BE2C (cell line): ENCODE results near the gene SIRPB2.

Source experiments
- DNase-seq: peaks from one replicate; pipeline ENCODE4 v3.0.0-alpha.2; 2020
- H3K27me3 ChIP-seq: fragments of 250-450 bp; sonication (Bioruptor Pico); 2 replicates; pipeline ENCODE4 v1.5.1; 2020; ENCODE audit warnings: mild to moderate bottlenecking
- H3K36me3 ChIP-seq: fragments of 250-450 bp; sonication (Bioruptor Pico); 2 replicates; pipeline ENCODE4 v1.5.1; 2020; ENCODE audit warnings: mild to moderate bottlenecking
- H3K4me1 ChIP-seq: fragments of 250-450 bp; sonication (Bioruptor Pico); 2 replicates; pipeline ENCODE4 v1.5.1; 2020
- H3K4me3 ChIP-seq: 2 replicates; pipeline ENCODE4 v1.5.1; 2011; ENCODE audit warnings: low read depth, low read length
- H3K9me3 ChIP-seq: fragments of 250-450 bp; sonication (Bioruptor Pico); 2 replicates; pipeline ENCODE4 v1.5.1; 2020
- TF ChIP-seq, protein P1 (sequence below): IDR thresholded peaks from 2 replicates; pipeline ENCODE4 v1.5.1; 2012; ENCODE audit warnings: mild to moderate bottlenecking, low read depth, low read length

SIRPB2 gene

DNA sequence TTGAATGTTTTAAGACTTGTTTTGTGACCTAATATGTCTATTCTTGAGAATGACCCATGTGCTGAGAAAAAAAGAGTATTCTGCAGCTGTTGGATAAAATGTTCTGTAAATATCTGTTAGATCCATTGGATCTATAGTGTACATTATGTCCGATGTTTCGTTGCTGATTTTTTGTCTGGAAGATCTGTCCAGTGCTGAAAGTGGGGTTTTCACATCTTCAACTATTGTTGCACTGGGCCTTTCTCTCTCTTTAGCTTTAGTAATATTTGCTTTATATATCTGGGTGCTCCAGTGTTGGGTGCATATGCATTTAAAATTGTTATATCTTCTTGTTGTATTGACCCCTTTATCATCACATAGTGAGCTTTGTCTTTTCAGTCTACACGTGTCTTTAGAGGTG lies 5.7 kb upstream of the SIRPB2 start:
- no peak for DNase-seq
- Histone ChIP-seq H3K4me1 (no peaks in the 10 kb centered on the region), H3K36me3 (no peaks in the 10 kb centered on the region), H3K27me3 (no peaks in the 10 kb centered on the region), H3K9me3 (no peaks in the 10 kb centered on the region), H3K4me3 (no peak overlapping the region)
- TF ChIP-seq, protein P1, sequence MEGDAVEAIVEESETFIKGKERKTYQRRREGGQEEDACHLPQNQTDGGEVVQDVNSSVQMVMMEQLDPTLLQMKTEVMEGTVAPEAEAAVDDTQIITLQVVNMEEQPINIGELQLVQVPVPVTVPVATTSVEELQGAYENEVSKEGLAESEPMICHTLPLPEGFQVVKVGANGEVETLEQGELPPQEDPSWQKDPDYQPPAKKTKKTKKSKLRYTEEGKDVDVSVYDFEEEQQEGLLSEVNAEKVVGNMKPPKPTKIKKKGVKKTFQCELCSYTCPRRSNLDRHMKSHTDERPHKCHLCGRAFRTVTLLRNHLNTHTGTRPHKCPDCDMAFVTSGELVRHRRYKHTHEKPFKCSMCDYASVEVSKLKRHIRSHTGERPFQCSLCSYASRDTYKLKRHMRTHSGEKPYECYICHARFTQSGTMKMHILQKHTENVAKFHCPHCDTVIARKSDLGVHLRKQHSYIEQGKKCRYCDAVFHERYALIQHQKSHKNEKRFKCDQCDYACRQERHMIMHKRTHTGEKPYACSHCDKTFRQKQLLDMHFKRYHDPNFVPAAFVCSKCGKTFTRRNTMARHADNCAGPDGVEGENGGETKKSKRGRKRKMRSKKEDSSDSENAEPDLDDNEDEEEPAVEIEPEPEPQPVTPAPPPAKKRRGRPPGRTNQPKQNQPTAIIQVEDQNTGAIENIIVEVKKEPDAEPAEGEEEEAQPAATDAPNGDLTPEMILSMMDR: no peak

DNA sequence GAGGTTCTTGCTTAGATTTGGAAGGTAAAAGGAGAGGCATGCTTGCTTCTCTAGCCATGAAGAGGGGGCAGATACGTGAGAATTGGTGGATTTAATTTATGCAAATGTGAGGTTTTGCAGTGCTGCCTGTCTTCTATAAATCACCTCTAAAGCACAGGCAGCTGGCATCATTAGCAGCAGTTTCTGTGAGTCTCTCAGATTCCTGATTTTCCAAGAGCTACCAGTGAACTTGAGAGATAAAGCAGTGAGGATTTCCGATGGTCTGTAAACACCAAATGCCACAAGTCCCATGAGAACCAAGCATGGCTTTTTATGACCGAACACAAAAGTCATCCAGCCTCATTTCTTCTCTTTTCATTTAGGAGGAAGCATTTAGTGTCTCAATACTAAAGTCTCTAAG lies 3.2 kb upstream of the SIRPB2 start:
- Histone ChIP-seq H3K4me1 (no peaks in the 10 kb centered on the region), H3K4me3 (no peak overlapping the region), H3K36me3 (no peaks in the 10 kb centered on the region), H3K27me3 (peaks cover 3% of the 10 kb centered on the region; the same call in 1 of the 2 replicates), H3K9me3 (no peaks in the 10 kb centered on the region)
- no peak for DNase-seq
- TF ChIP-seq, protein P1: no peak

DNA sequence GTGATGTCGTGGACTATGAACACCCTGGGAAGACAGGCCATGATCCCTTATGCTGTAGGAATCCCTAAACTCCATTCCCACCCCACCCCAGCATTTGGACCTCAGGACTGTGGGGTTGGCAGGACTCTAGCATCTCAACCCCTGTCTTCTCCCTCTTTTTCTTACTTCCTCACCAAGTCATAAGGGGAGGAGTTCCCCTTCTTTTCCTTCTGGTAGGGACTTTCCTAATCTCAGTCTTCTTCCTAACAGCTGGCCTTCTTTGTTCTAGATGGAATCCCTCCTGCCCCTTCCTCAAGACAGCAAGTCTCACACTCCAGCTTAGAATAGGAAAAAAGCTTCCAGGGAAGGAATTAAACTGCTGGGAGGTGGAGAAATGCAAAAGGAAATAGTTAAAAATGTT lies 2.3 kb upstream of the SIRPB2 start:
- Histone ChIP-seq H3K4me3 (no peak overlapping the region), H3K9me3 (no peaks in the 10 kb centered on the region), H3K36me3 (no peaks in the 10 kb centered on the region), H3K27me3 (peaks cover 3% of the 10 kb centered on the region; the same call in 1 of the 2 replicates), H3K4me1 (no peaks in the 10 kb centered on the region)
- no peak for DNase-seq
- TF ChIP-seq, protein P1: no peak

DNA sequence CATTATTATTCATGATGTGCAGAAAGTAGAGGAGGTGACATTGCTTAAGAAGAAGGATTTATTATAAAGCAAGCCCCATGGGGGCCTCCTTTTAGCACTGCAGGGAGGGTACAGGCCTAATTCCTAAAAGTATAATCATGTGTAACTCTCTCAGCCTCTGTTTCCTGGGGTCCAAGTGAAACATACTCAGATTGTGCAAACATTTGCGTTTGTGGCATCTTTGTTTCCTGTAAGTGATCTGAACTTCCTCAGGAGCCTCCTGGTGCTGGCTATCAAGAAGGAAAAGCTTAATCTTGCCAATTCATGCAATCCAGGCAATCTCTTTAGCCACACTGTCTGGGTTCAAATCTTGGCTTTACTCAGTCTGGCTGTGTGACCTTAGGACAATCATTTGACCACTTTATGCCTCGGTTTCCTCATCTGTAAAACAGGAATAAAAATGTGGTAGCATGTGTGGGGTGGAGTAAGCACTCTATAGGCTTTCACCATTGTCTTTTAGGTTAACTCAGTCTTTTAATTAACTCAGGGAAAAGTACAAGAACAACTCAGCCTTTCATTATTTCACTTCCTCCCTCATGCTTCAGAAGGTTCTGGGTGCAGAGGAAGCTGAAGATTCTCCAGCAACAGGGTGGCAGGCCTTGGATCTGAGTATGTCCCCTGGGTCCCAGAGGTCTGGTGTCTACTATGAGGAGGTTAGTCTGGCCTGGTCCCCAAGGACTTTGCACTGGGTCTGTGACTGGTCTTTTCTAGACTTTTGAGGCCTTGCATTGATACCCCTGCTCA lies 831 bp upstream of the SIRPB2 start:
- peaks cover 3% of the 10 kb centered on the region; the same call in 1 of the 2 replicates for H3K27me3 ChIP-seq
- TF ChIP-seq, protein P1: no peak
- no peaks in the 10 kb centered on the region for H3K9me3 ChIP-seq
- H3K4me3 ChIP-seq: no peak overlapping the region
- no peaks in the 10 kb centered on the region for H3K36me3 ChIP-seq
- DNase-seq: no peak
- H3K4me1 ChIP-seq: no peaks in the 10 kb centered on the region

DNA sequence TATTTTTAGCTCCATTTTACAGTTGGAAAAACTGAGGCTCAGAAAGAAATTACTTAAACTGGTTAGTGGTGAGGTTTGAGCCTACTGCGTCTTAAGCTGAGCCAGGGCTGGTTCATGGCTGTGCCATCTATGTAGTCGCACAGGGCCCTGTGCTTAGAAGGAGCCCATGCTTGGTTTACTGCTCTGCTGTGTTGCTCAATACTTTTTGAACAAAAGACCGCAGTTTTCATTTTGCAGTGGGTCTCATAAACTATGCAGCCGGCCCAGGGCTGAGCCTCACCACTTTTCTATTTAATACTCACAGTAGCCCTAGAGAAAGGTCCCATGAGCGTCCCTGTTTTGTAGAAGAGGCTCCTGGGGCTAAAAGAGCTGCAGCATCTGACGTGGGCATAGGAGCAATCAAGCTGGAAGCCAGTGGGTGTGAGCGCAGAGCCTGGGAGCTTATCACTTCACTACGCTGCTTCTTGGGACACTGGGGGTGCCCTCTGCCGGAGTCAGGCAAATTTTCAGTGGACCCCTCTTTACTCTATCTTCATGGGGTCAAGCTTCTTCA lies 501 bp downstream of the SIRPB2 start:
- Histone ChIP-seq H3K9me3 (no peaks in the 10 kb centered on the region), H3K36me3 (no peaks in the 10 kb centered on the region)

More for the DNA sequence above, 501 bp downstream of the SIRPB2 start:
- TF ChIP-seq, protein P1: no peak
- Histone ChIP-seq H3K4me3 (no peak overlapping the region), H3K27me3 (peaks cover 6% of the 10 kb centered on the region; the same call in 1 of the 2 replicates), H3K4me1 (no peaks in the 10 kb centered on the region)
- DNase-seq: no peak
